H1 (cell line): ENCODE results near the gene ZNF648. TPM values are rescaled to one million over a fixed set of nuclear protein-coding genes. Genes with fewer than 3 reads are reported as not detected.
A peak's percentile ranks its signal among the peaks of the same experiment; 100 is the strongest.

Source experiments
- CTCF ChIA-PET: fragments of 300-600 bp; sonication (Branson Sonifier 250); formaldehyde crosslinking; loops from one replicate; lab custom pipeline; 2021; ENCODE audit not compliant: partially characterized antibody; lab: Charles Lee
- POLR2A ChIA-PET: fragments of 300-600 bp; sonication (Branson Sonifier 250); formaldehyde crosslinking; loops from one replicate; lab custom pipeline; 2021; ENCODE audit warnings: inconsistent platforms; ENCODE audit not compliant: partially characterized antibody; lab: Charles Lee
- DNase-seq, 2 experiments: peaks; one replicate each; pipeline versions ENCODE4 v3.0.0 to v3.0.0-alpha.2; 2010 to 2022; ENCODE audit warnings: low spot score in 2 of 2, low read depth in 1 of 2, mixed read lengths in 1 of 2
- FAIRE-seq: peaks from 2 replicates; lab custom pipeline; 2011; peaks lifted over from hg19 to GRCh38; lab: Jason Lieb, UNC
- H2AFZ ChIP-seq: 2 replicates; pipeline ENCODE4 v1.8.1; 2012; ENCODE audit warnings: low read length, inconsistent platforms
- H2AK5ac ChIP-seq: 2 replicates; pipeline ENCODE4 v1.6.1; 2013; ENCODE audit warnings: low read depth, low read length
- H2BK120ac ChIP-seq: replicated peaks from 2 replicates; pipeline ENCODE3; 2013; ENCODE audit warnings: low read depth, low read length, inconsistent platforms
- H2BK12ac ChIP-seq: 2 replicates; pipeline ENCODE4 v1.6.1; 2013; ENCODE audit warnings: low read depth, low read length
- H2BK15ac ChIP-seq: 2 replicates; pipeline ENCODE4 v1.6.1; 2013; ENCODE audit warnings: low read length
- H2BK20ac ChIP-seq: 2 replicates; pipeline ENCODE4 v1.6.1; 2013; ENCODE audit warnings: low read length
- H2BK5ac ChIP-seq: 2 replicates; pipeline ENCODE4 v1.6.1; 2013; ENCODE audit warnings: low read depth, low read length
- H3K14ac ChIP-seq: 2 replicates; pipeline ENCODE4 v1.6.1; 2013; ENCODE audit warnings: inconsistent platforms; ENCODE audit not compliant: insufficient read length
- H3K18ac ChIP-seq: 2 replicates; pipeline ENCODE4 v1.6.1; 2013; ENCODE audit warnings: low read length; ENCODE audit errors: extremely low read depth
- H3K23ac ChIP-seq: 2 replicates; pipeline ENCODE4 v1.6.1; 2013; ENCODE audit warnings: inconsistent platforms; ENCODE audit not compliant: insufficient read length
- H3K23me2 ChIP-seq: 2 replicates; pipeline ENCODE4 v1.6.1; 2013; ENCODE audit warnings: low read depth, low read length
- H3K27ac ChIP-seq: 2 replicates; pipeline ENCODE4 v1.6.1; 2011; ENCODE audit warnings: low read depth, low read length, inconsistent platforms
- H3K27me3 ChIP-seq, 4 experiments: replicated peaks in 1 of 4; 1 replicate in 1 of 4; 2 replicates in 3 of 4; pipeline versions ENCODE4 v1.6.1 to v1.8.1; 2011 to 2013; ENCODE audit warnings: low read length in 3 of 4, mild to moderate bottlenecking in 3 of 4, inconsistent platforms in 2 of 4, mixed read lengths in 2 of 4, moderate library complexity in 1 of 4; ENCODE audit not compliant: control insufficient read depth in 3 of 4, insufficient read depth in 3 of 4; ENCODE audit errors: extremely low read depth in 1 of 4
- H3K36me3 ChIP-seq, 4 experiments: 2 replicates each; pipeline versions ENCODE4 v1.6.1 to v1.8.1; 2011 to 2013; ENCODE audit warnings: mild to moderate bottlenecking in 4 of 4, low read length in 3 of 4, moderate library complexity in 2 of 4, control low read depth in 1 of 4, inconsistent platforms in 1 of 4; ENCODE audit not compliant: insufficient read depth in 4 of 4, control insufficient read depth in 2 of 4
- H3K4ac ChIP-seq: replicated peaks from 2 replicates; pipeline ENCODE3; 2013; ENCODE audit warnings: low read length, low read depth, mixed read lengths, inconsistent platforms; ENCODE audit not compliant: insufficient read length
- H3K4me1 ChIP-seq, 4 experiments: replicated peaks in 1 of 4; 1 replicate in 1 of 4; 2 replicates in 3 of 4; pipeline versions ENCODE4 v1.6.1 to v1.8.1; 2011 to 2013; ENCODE audit warnings: low read length in 3 of 4, inconsistent platforms in 2 of 4, mixed read lengths in 1 of 4; ENCODE audit not compliant: insufficient read depth in 4 of 4, control insufficient read depth in 3 of 4
- H3K4me2 ChIP-seq, 2 experiments: 2 replicates each; pipeline versions ENCODE4 v1.6.1 to v1.8.1; 2011 to 2013; ENCODE audit warnings: low read depth in 2 of 2, low read length in 2 of 2, control low read depth in 1 of 2, inconsistent platforms in 1 of 2, mild to moderate bottlenecking in 1 of 2; ENCODE audit not compliant: insufficient read depth in 1 of 2
- H3K4me3 ChIP-seq, 4 experiments: fragments of 200-600, 300-600 bp in 1 of 4; sonication (generic), shearing (Covaris generic), sonication (Bioruptor Twin) in 1 of 4; 2 replicates each; pipeline versions ENCODE4 v1.5.1 to v1.8.1; 2011 to 2016; ENCODE audit warnings: low read length in 4 of 4, low read depth in 3 of 4, control low read depth in 2 of 4, inconsistent platforms in 2 of 4, mild to moderate bottlenecking in 2 of 4, mixed read lengths in 1 of 4, moderate library complexity in 1 of 4; ENCODE audit not compliant: insufficient read depth in 2 of 4; ENCODE audit errors: extremely low read depth in 1 of 4
- H3K56ac ChIP-seq: replicated peaks from 2 replicates; pipeline ENCODE3; 2013; ENCODE audit warnings: low read depth, mild to moderate bottlenecking, mixed read lengths, low read length, inconsistent platforms; ENCODE audit not compliant: insufficient read length
- H3K79me1 ChIP-seq: 2 replicates; pipeline ENCODE4 v1.6.1; 2013; ENCODE audit warnings: low read depth, low read length, control low read depth
- H3K79me2 ChIP-seq, 2 experiments: 2 replicates each; pipeline versions ENCODE4 v1.6.1 to v1.8.1; 2012 to 2013; ENCODE audit warnings: low read length in 2 of 2, mild to moderate bottlenecking in 2 of 2, inconsistent platforms in 1 of 2; ENCODE audit not compliant: insufficient read depth in 2 of 2, control insufficient read depth in 1 of 2
- H3K9ac ChIP-seq, 4 experiments: replicated peaks in 1 of 4; 1 replicate in 1 of 4; 2 replicates in 3 of 4; pipeline versions ENCODE4 v1.6.1 to v1.8.1; 2011 to 2013; ENCODE audit warnings: low read depth in 3 of 4, low read length in 3 of 4, control low read depth in 2 of 4, mild to moderate bottlenecking in 2 of 4, moderate library complexity in 2 of 4, inconsistent platforms in 1 of 4; ENCODE audit errors: extremely low read depth in 1 of 4
- H3K9me3 ChIP-seq, 2 experiments: 2 replicates each; pipeline versions ENCODE4 v1.6.1 to v1.8.1; 2012 to 2013; ENCODE audit warnings: mild to moderate bottlenecking in 2 of 2, moderate library complexity in 2 of 2, control low read depth in 1 of 2, inconsistent platforms in 1 of 2, low read depth in 1 of 2, low read length in 1 of 2, mixed read lengths in 1 of 2; ENCODE audit not compliant: insufficient read depth in 2 of 2
- H4K20me1 ChIP-seq, 2 experiments: replicated peaks in 1 of 2; 2 replicates each; pipeline versions ENCODE3 to v1.8.1; 2011 to 2013; ENCODE audit warnings: inconsistent platforms in 2 of 2, low read length in 2 of 2, mild to moderate bottlenecking in 1 of 2; ENCODE audit not compliant: insufficient read depth in 2 of 2, control insufficient read depth in 1 of 2
- H4K5ac ChIP-seq: 2 replicates; pipeline ENCODE4 v1.6.1; 2013; ENCODE audit warnings: low read length, low read depth, mixed read lengths, inconsistent platforms; ENCODE audit not compliant: insufficient read length
- H4K8ac ChIP-seq: 2 replicates; pipeline ENCODE4 v1.8.0; 2013; ENCODE audit warnings: mild to moderate bottlenecking, moderate library complexity, low read length, inconsistent platforms; ENCODE audit not compliant: insufficient read depth; ENCODE audit errors: extremely low read depth
- H4K91ac ChIP-seq: replicated peaks from 2 replicates; pipeline ENCODE3; 2013; ENCODE audit warnings: low read length, mixed read lengths, inconsistent platforms; ENCODE audit not compliant: insufficient read length
- CTCF ChIP-seq, 3 experiments: IDR thresholded peaks; 1 replicate in 2 of 3; 2 replicates in 1 of 3; pipeline versions ENCODE4 v1.5.1 to v1.6.1; 2011; ENCODE audit warnings: low read length in 3 of 3, mild to moderate bottlenecking in 3 of 3, inconsistent platforms in 2 of 3, low read depth in 1 of 3, moderate library complexity in 1 of 3; ENCODE audit not compliant: insufficient read depth in 1 of 3; ENCODE audit errors: control extremely low read depth in 1 of 3
- KDM4A ChIP-seq: IDR thresholded peaks from one replicate; pipeline ENCODE4 v1.7.1; 2012; ENCODE audit warnings: low read depth, mild to moderate bottlenecking, moderate library complexity, low read length, inconsistent platforms; ENCODE audit not compliant: severe bottlenecking
- RAD21 ChIP-seq, 2 experiments: IDR thresholded peaks in 1 of 2; conservative IDR thresholded peaks in 1 of 2; 2 replicates each; pipeline ENCODE4 v1.6.1; 2011; ENCODE audit warnings: low read depth in 2 of 2, low read length in 2 of 2, improper control_type of control experiment in 1 of 2, inconsistent platforms in 1 of 2, mild to moderate bottlenecking in 1 of 2, moderate library complexity in 1 of 2
- WGBS, 2 experiments: shearing (Covaris generic) in 1 of 2; methylation state at CpG; one replicate each; pipeline versions ENCODE4 v1.1.6 to v1.1.7; 2013 to 2015; ENCODE audit warnings: low lambda C conversion rate in 2 of 2, mixed read lengths in 2 of 2, inconsistent platforms in 1 of 2, low coverage in 1 of 2, missing lambda C conversion rate in 1 of 2; ENCODE audit not compliant: insufficient replicate concordance in 2 of 2, insufficient coverage in 1 of 2, insufficient read length in 1 of 2; ENCODE audit errors: extremely low coverage in 1 of 2, missing lambda C conversion rate in 1 of 2; 5-methylcytosine and 5-hydroxymethylcytosine counted together
- polyA plus RNA-seq, 7 experiments: library from polyadenylated mRNA; depleted of rRNA in 3 of 7; stranded (reverse) in 5 of 7; unstranded in 2 of 7; fragments of >200 nt in 5 of 7; fragments of 200-250 nt in 2 of 7; gene quantifications; 1 replicate in 5 of 7; 2 replicates in 1 of 7; 4 replicates in 1 of 7; pipeline versions ENCODE4 v1.2.1 to v1.2.3, GENCODE V29; 2011 to 2013; ENCODE audit warnings: missing spikeins in 2 of 7, mixed read lengths in 2 of 7
- total RNA-seq: library from RNA; stranded (reverse); fragmentation: NEBNext Ultra II Directional; extraction: Animal tissue kit (Norgen Biotek cat#: 25700); gene quantifications from 2 replicates; pipeline ENCODE4 v1.2.1, GENCODE V29; 2021

Gene ZNF648
- total and polyA plus RNA-seq, 2 of the 8 experiments (the other 6 are each of a cell fraction or from before 2014, with no cell fraction given): 0.20 to 0.53 TPM

- CTCF ChIA-PET: interaction anchor here (0.7 to 4.1 kb wide), 4 partner anchors 11 to 132 kb away, joined by 3 to 38 read pairs (median 6); no protein-coding TSS in a partner anchor
These were observed 46.2 kb downstream of the ZNF648 start for GRCh38 chr1:182015360-182015759.

More at GRCh38 chr1:182015360-182015759, 46.2 kb downstream of the ZNF648 start:
- TF ChIP-seq CTCF (IDR thresholded peaks at IDR 0.05; ENCODE audit: control extremely low read depth in 1 of 3, insufficient read depth in 1 of 3, low read depth in 1 of 3, low read length in 3 of 3) (peak in 2 of 3 experiments; percentile 24 to 52; a peak in 2 of 4 replicates), RAD21 (IDR thresholded peaks at IDR 0.05 in 1 of 2, conservative IDR thresholded peaks at IDR 0.05 in 1 of 2; ENCODE audit: low read depth in 2 of 2, low read length in 2 of 2) (peak; percentile 41 to 58), KDM4A (no peak)
- Histone ChIP-seq H2BK15ac (no peak overlapping the region), H3K9me3 (peaks cover 4 to 9% of the 10 kb centered on the region in 2 experiments), H2BK20ac (no peak overlapping the region), H2BK12ac (no peak overlapping the region), H4K20me1 (no peaks in the 10 kb centered on the region), H3K14ac (no peak overlapping the region), H3K27ac (no peak overlapping the region), H3K36me3 (no peaks in the 10 kb centered on the region), H3K27me3 (no peaks in the 10 kb centered on the region), H3K56ac (no peak overlapping the region), H3K9ac (no peak overlapping the region), H3K4me3 (no peak overlapping the region), H3K23ac (no peak overlapping the region), H2BK120ac (no peak overlapping the region), H3K4me2 (no peak overlapping the region), H3K4me1 (no peaks in the 10 kb centered on the region), H4K91ac (no peak overlapping the region), H3K79me1 (no peaks in the 10 kb centered on the region), H4K5ac (no peak overlapping the region), H3K79me2 (no peaks in the 10 kb centered on the region), H3K18ac (no peak overlapping the region), H2AFZ (no peak overlapping the region), H2AK5ac (no peak overlapping the region), H3K23me2 (no peaks in the 10 kb centered on the region), H4K8ac (no peak overlapping the region), H2BK5ac (no peak overlapping the region), H3K4ac (no peak overlapping the region)
- POLR2A ChIA-PET: no interaction called here
- no peak for DNase-seq
- FAIRE-seq: no peak
- WGBS, 2 experiments: 94% methylated on average over 2 of the region's 2 CpGs; no CpG with 5 or more reads in 1 of the 2 experiments
